Esophagus squamous epithelium (tissue), 5 donors: ENCODE measurements around the gene LRP1B. TPM values are rescaled to one million over a fixed set of nuclear protein-coding genes. Genes with fewer than 3 reads are reported as not detected.

Experiments
- DNase-seq: peaks from one replicate; lab custom pipeline; 2025; lab: John Stamatoyannopoulos, UW
- H3K27ac ChIP-seq, 4 donors: fragments of 200-600 bp; sonication (generic); one replicate each; pipeline ENCODE4 v1.5.1; 2016 to 2019; ENCODE audit warnings: mild to moderate bottlenecking in 1 of 4
- H3K27me3 ChIP-seq, 4 donors: fragments of 200-600 bp; sonication (generic); 1 replicate in 3 of 4; 2 replicates in 1 of 4; pipeline versions ENCODE4 v1.5.1 to v1.6.0; 2017 to 2021; ENCODE audit warnings: antibody characterized with exemption in 1 of 4
- H3K36me3 ChIP-seq, 3 donors: fragments of 200-600 bp; sonication (generic); one replicate each; pipeline ENCODE4 v1.5.1; 2016 to 2019
- H3K4me1 ChIP-seq, 3 donors: fragments of 200-600 bp; sonication (generic); one replicate each; pipeline ENCODE4 v1.5.1; 2017 to 2019
- H3K4me3 ChIP-seq, 4 donors: fragments of 200-600 bp; sonication (generic); 1 replicate in 3 of 4; 2 replicates in 1 of 4; pipeline ENCODE4 v1.5.1; 2016 to 2019; ENCODE audit warnings: mild to moderate bottlenecking in 2 of 4, moderate library complexity in 1 of 4
- H3K9me3 ChIP-seq, 3 donors: fragments of 200-600 bp; sonication (generic); one replicate each; pipeline ENCODE4 v1.5.1; 2016 to 2019
- POLR2A ChIP-seq, 4 donors: fragments of 450-650 bp; IDR thresholded peaks; one replicate each; pipeline ENCODE4 v1.6.1; 2017; ENCODE audit warnings: antibody characterized with exemption in 4 of 4, mild to moderate bottlenecking in 4 of 4, moderate library complexity in 3 of 4
- WGBS, 2 donors: methylation state at CpG; one replicate each; pipeline ENCODE4 v1.1.5; 2018; 5-methylcytosine and 5-hydroxymethylcytosine counted together
- intact Hi-C: fragments of 100-400 bp; cut with DNase I; formaldehyde crosslinking; loops from one replicate; pipeline ENCODE4 v1.15.0; 2022
- total RNA-seq, 4 donors: library from RNA; depleted of rRNA; stranded (reverse); fragments of >200 nt; gene quantifications; one replicate each; pipeline ENCODE4 v1.1.0, GENCODE V29; 2016
- TF ChIP-seq, protein P1 (sequence below), 6 experiments: fragments of 450-650 bp in 4 of 6; fragments of 200-600 bp in 2 of 6; sonication (generic) in 2 of 6; IDR thresholded peaks; one replicate each; pipeline ENCODE4 v1.5.1; 2016 to 2019; ENCODE audit warnings: antibody characterized with exemption in 6 of 6, mild to moderate bottlenecking in 4 of 6, moderate library complexity in 4 of 6
- donor health status: DM: yes; HTN: yes; CAD: no.

The LRP1B gene
- total RNA-seq, 4 donors from 2014 or later: 0.04 to 1.1 (median 0.23) TPM

GRCh38 chr2:141579071-141579470, 551.7 kb downstream of the LRP1B start:
- no peaks in the 10 kb centered on the region for H3K27me3 ChIP-seq
- no peaks in the 10 kb centered on the region for H3K36me3 ChIP-seq
- H3K4me3 ChIP-seq: no peak overlapping the region
- no peak overlapping the region for H3K27ac ChIP-seq
- 79 to 82% methylated on average over 5 of the region's 5 CpGs for WGBS, 2 donors
- intact Hi-C loops: no loop called here
- no peaks in the 10 kb centered on the region for H3K9me3 ChIP-seq
- TF ChIP-seq, protein P1, sequence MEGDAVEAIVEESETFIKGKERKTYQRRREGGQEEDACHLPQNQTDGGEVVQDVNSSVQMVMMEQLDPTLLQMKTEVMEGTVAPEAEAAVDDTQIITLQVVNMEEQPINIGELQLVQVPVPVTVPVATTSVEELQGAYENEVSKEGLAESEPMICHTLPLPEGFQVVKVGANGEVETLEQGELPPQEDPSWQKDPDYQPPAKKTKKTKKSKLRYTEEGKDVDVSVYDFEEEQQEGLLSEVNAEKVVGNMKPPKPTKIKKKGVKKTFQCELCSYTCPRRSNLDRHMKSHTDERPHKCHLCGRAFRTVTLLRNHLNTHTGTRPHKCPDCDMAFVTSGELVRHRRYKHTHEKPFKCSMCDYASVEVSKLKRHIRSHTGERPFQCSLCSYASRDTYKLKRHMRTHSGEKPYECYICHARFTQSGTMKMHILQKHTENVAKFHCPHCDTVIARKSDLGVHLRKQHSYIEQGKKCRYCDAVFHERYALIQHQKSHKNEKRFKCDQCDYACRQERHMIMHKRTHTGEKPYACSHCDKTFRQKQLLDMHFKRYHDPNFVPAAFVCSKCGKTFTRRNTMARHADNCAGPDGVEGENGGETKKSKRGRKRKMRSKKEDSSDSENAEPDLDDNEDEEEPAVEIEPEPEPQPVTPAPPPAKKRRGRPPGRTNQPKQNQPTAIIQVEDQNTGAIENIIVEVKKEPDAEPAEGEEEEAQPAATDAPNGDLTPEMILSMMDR (IDR thresholded peaks at IDR 0.05): no peak
- no peak for TF ChIP-seq POLR2A (IDR thresholded peaks at IDR 0.05)
- H3K4me1 ChIP-seq: no peaks in the 10 kb centered on the region
- no peak for DNase-seq

GRCh38 chr2:141570474-141571131, 560.2 kb downstream of the LRP1B start:
- Histone ChIP-seq H3K9me3 (no peaks in the 10 kb centered on the region), H3K27ac (no peak overlapping the region), H3K4me1 (no peaks in the 10 kb centered on the region), H3K36me3 (no peaks in the 10 kb centered on the region), H3K4me3 (no peak overlapping the region), H3K27me3 (no peaks in the 10 kb centered on the region)
- TF ChIP-seq, protein P1 (IDR thresholded peaks at IDR 0.05): no peak
- no peak for TF ChIP-seq POLR2A (IDR thresholded peaks at IDR 0.05)
- no peak for DNase-seq
- intact Hi-C loops: no loop called here
- 60% methylated on average over 5 of the region's 10 CpGs; no CpG with 5 or more reads in 1 of the 2 donors for WGBS, 2 donors

- Histone ChIP-seq H3K4me3 (no peak overlapping the region), H3K4me1 (no peaks in the 10 kb centered on the region), H3K27ac (no peak overlapping the region), H3K27me3 (no peaks in the 10 kb centered on the region), H3K9me3 (no peaks in the 10 kb centered on the region), H3K36me3 (no peaks in the 10 kb centered on the region)
- intact Hi-C loops: no loop called here
- DNase-seq: no peak
- TF ChIP-seq, protein P1 (IDR thresholded peaks at IDR 0.05): no peak
- no peak for TF ChIP-seq POLR2A (IDR thresholded peaks at IDR 0.05)
- 65 to 70% methylated on average over 4 of the region's 4 CpGs for WGBS, 2 donors
These were observed 560.9 kb downstream of the LRP1B start for GRCh38 chr2:141569941-141570340.

DNA sequence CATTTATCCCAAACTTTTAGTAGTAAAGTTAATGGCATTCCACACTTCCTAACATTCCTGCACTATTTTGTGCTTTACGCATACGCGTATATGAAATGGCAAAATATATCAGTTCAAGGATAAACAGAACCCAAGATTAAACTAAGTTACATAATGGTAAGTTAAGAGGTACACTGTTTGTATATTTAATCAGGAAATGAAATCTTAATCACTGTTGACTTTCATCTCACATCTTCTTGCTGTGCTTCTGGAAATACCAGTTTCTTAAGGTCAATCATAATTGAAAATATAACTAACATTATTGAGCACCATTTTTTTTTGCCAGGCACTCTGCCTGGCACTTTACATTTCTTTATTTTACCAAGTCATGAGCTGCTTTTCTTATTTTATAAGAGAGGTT, 565.2 kb downstream of the LRP1B start:
- intact Hi-C loops: no loop called here

GRCh38 chr2:141560723-141561122, 570.1 kb downstream of the LRP1B start:
- no peaks in the 10 kb centered on the region for H3K4me1 ChIP-seq
- H3K4me3 ChIP-seq: no peak overlapping the region
- DNase-seq: no peak
- H3K27ac ChIP-seq: no peak overlapping the region
- intact Hi-C loops: no loop called here
- no peaks in the 10 kb centered on the region for H3K9me3 ChIP-seq
- no peaks in the 10 kb centered on the region for H3K27me3 ChIP-seq
- 50 to 54% methylated on average over 1 of the region's 1 CpG for WGBS, 2 donors
- no peak for TF ChIP-seq POLR2A (IDR thresholded peaks at IDR 0.05)
- TF ChIP-seq, protein P1 (IDR thresholded peaks at IDR 0.05): no peak
- H3K36me3 ChIP-seq: no peaks in the 10 kb centered on the region

More for the DNA sequence above, 565.2 kb downstream of the LRP1B start:
- Histone ChIP-seq H3K36me3 (no peaks in the 10 kb centered on the region), H3K4me1 (no peaks in the 10 kb centered on the region), H3K4me3 (no peak overlapping the region), H3K27me3 (no peaks in the 10 kb centered on the region), H3K27ac (no peak overlapping the region), H3K9me3 (no peaks in the 10 kb centered on the region)
- 89 to 96% methylated on average over 3 of the region's 3 CpGs for WGBS, 2 donors
- DNase-seq: no peak
- no peak for TF ChIP-seq POLR2A (IDR thresholded peaks at IDR 0.05)
- TF ChIP-seq, protein P1 (IDR thresholded peaks at IDR 0.05): no peak
